NCI-H345 treated with DMSO at 0.1 percent for 48 hours (cell line): Measurements from ENCODE around the gene IPCEF1.

ENCODE experiments used
- DNase-seq: peaks from one replicate; lab custom pipeline; 2025; ENCODE audit not compliant: unreplicated experiment; lab: John Stamatoyannopoulos, UW

The IPCEF1 gene

DNA sequence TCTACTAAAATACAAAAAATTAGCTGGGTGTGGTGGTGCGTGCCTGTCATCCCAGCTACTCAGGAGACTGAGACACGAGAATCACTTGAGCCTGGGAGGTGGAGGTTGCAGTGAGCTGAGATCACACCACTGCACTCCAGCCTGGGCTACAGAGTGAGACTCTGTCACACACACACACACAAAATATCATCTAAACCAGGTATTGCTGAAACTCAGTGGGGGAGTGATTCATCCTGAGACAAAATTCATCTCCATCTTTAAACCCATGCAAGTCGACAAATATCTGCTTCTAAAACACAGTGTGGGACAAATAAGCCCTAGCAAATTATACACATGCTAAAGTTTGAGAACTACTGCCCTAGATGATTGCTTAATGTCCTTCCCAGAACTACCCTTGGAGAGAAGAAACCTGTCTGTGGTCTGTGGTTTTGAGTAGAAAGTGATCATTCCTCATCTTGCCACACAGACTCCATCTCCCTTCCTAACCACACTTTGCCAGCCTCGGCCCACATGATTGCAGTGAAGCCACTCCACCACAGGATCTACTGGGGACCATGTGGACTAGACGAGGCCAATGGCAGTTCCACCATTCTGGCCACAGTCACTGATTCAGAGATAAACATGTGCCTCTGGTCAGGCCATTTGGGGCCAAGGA, 187.3 kb downstream of the IPCEF1 start:
- DNase-seq: no peak

DNA sequence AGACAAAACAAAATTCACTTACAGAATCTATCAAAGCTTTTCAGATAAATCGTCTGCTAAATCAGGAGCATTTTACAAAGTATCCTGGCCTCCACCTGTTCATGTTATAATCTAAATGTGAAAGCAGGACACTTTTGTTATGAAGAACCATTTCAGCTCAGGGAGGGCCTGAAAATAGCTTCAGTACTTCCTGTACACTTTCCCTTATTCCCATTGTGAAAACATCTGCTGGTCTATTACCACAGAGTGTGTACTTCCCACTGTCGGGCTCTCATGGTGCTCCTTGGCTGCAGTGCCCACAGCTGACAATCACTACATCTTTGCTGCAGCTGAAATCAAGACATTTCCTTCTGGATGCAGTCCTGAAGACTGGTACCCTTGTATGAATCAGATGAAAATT, 189.5 kb downstream of the IPCEF1 start:
- no peak for DNase-seq

DNA sequence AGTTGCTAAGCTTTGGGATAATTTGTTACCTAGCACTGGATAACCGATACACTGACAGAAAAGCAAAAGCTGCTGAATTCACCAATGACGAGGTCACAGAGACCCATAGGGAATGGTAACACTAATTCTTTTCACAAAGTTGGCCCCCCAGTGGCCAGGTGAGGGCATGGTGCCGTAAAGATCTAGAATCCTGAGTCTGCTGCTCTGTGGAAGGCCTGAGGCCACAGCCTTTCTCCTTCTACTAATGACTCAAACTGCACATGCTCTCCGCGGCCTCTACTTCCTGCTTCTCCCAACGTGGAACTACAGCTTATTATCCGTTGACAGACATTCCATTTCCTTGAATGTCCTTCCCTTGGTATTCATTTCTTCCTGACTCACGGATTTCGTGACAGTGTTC, 190.5 kb downstream of the IPCEF1 start:
- no peak for DNase-seq

DNA sequence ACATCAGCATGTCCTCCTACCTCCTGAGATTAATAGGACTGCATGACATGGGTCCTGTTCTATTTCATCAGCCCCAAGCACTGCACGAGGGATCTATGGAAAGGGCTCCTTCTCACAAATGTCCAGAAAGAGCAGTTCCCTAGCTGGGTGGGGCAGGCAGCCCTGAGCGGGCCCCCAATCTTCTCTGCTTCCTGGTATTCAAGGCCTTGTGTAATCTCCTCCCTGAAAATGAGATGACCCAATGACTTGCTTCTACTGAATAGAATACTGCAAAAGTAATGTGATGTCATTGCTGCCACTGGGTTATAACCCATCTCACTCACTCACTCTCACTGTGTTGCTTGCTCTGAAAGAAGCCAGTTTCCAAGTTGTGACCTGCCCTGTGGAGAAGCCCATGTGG, 191.1 kb downstream of the IPCEF1 start:
- DNase-seq: no peak

DNA sequence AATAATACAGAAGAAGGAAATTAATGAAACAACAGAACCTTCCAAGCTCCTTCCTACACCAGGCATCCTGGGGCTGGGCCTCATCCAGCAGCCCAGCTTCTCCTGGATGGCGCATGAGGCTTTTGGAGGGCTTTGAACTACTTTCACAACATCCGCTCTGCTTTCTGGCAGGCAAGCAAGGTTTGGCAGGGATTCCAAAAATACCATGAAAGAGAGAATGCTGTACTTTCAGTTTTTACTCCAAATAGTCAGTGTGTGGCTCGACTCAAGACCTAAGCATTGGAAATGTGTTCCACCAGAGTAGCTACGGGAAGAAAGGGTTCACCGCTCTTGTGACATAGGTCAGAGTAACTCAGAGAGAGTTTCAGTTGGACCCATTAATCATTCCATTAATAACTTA, 192.2 kb downstream of the IPCEF1 start:
- no peak for DNase-seq

GRCh38 chr6:154161689-154162088, 194.9 kb downstream of the IPCEF1 start:
- no peak for DNase-seq

DNA sequence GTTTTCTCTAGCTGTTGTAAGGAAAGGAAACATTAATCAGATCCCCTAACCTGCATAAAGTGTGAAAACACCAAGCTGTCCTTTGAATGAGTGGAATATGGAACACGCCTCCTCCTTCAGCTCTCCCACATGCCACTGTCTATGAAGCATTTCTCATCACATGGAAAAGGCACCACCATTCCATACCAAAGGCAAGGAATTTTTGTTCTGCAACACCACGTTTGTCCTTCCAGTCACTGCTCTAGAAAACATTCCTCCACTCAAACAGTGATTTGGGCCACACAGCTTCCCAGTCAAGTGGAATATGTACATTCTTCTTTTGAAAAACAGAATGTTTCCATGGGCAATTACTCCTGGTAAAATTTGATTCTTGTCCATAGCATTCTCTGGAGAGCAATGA, 197.5 kb downstream of the IPCEF1 start:
- no peak for DNase-seq

GRCh38 chr6:154157706-154158105, 198.9 kb downstream of the IPCEF1 start:
- no peak for DNase-seq

- no peak for DNase-seq
These were observed 199.5 kb downstream of the IPCEF1 start for GRCh38 chr6:154157082-154157481.

- peak; percentile 12 for DNase-seq
These were observed 200.3 kb downstream of the IPCEF1 start for GRCh38 chr6:154156135-154156896.

- DNase-seq: peak; percentile 50
These were observed 202.1 kb downstream of the IPCEF1 start for GRCh38 chr6:154154389-154154967.

- DNase-seq: no peak
These were observed 212.8 kb downstream of the IPCEF1 start for GRCh38 chr6:154143753-154144152.

DNA sequence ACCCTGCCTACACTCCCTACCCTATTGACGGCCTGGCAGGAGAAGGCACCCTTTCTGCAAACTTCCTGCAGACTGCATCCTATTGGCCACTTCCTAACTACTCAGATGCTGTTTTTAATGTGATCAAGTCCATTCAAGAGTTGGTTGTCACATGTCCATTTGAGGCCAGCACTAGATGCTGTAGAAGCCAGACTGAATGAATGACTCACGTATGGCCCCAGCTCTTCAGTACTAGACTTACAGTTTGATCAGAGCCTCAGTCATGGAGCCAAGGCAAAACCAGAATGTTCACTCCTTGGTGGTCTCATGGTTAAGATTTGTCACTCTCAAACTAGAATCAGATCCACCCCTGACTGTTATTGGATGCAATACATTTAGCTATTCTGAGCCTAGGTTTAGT, 215.9 kb downstream of the IPCEF1 start:
- no peak for DNase-seq

GRCh38 chr6:154139892-154140291, 216.7 kb downstream of the IPCEF1 start:
- no peak for DNase-seq

GRCh38 chr6:154138793-154139192, 217.8 kb downstream of the IPCEF1 start:
- no peak for DNase-seq

DNA sequence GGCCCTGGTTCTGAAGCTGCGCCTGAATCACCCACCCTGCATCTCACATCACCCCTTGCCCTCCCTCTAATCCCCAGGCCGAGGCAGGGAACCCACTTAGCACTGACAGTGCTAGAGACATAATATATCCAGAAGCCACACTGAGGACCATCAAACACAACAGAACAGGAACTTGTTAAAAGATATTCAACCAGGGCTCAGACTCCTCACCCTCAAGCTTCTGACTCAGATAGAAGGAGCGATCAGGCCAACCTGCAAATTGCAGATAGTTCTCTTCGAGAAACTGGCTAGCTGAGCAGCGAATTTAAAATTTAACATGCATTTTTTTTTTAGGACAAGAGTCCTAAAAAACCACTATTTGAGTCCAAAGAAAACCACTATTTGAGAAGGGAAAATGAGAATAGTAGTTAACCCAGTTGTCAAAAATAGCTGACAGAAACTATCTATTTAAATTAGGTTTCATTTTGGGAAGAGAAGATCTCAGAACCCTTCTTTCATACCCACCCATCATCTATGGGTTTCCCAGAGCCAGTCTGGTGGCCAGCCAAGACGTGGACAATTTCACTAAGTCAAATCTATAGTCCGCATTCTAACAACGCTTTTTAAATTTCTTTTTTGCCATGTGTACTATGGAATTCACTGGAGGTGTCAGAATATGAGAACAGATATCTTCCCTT, 222.0 kb downstream of the IPCEF1 start:
- DNase-seq: no peak

GRCh38 chr6:154127657-154128056, 228.9 kb downstream of the IPCEF1 start:
- peak; percentile 38 for DNase-seq

GRCh38 chr6:154125421-154125820, 231.2 kb downstream of the IPCEF1 start:
- no peak for DNase-seq

DNA sequence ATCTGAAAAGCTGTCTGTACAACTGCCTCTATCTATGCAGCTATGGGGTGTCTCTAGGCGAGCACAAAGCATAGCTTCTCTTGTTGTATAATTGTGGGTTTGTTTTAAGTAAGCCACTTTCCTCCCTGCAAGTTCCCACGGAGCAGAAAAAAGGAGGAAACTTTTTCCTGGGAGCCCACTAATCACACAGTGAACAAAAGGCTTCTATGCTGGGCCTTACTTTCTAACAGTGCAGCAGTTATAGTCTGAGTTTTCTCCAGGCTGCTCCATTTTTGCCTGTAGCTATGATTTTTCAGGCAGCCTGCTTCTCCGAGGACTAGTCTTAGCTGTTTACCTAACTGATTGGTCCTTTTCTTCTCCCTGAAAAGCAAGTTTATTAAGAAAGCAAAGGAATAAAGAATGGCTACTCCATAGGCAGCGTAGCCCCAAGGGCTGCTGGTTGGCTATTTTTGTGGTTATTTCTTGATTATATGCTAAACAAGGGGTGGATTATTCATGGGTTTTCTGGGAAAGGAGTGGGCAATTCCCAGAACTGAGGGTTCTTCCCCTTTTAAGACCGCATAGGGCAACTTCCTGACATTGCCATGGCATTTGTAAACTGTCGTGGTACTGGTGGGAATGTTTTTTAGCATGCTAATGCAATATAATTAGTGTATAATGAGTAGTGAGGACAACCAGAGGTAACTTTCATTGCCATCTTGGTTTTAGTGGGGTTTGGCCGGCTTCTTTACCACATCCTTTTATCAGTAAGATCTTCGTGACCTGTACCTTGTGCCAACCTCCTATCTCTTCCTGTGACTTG, 233.2 kb downstream of the IPCEF1 start:
- DNase-seq: no peak

GRCh38 chr6:154122195-154122925, 234.2 kb downstream of the IPCEF1 start:
- no peak for DNase-seq
